HEK293 (cell line): ENCODE measurements around the gene NOL9.

Experiments used
- BCL11A ChIP-seq: fragments of 450-650 bp; formaldehyde crosslinking; IDR thresholded peaks from 2 replicates; pipeline ENCODE4 v1.5.1; 2016; ENCODE audit warnings: low read depth, missing biosample characterization, missing genetic modification characterization
- CTCF ChIP-seq: fragments of 450-650 bp; formaldehyde crosslinking; IDR thresholded peaks from 2 replicates; pipeline ENCODE4 v1.5.1; 2016; ENCODE audit warnings: missing biosample characterization, missing genetic modification characterization
- REPIN1 ChIP-seq: fragments of 450-650 bp; formaldehyde crosslinking; IDR thresholded peaks from 2 replicates; pipeline ENCODE4 v1.5.1; 2017; ENCODE audit warnings: missing biosample characterization, missing genetic modification characterization, low read depth
- ZNF426 ChIP-seq: fragments of 450-650 bp; formaldehyde crosslinking; IDR thresholded peaks from 2 replicates; pipeline ENCODE4 v1.5.1; 2017; ENCODE audit warnings: missing biosample characterization, missing genetic modification characterization, mild to moderate bottlenecking, inconsistent platforms, moderate library complexity
- ZNF704 ChIP-seq: fragments of 450-650 bp; formaldehyde crosslinking; IDR thresholded peaks from 2 replicates; pipeline ENCODE4 v1.5.1; 2016; ENCODE audit warnings: missing biosample characterization, missing genetic modification characterization

GRCh38 chr1:6476483-6476882 lies 77.8 kb downstream of the NOL9 start:
- no peak for TF ChIP-seq REPIN1 (tag by site-specific recombination)
- no peak for TF ChIP-seq CTCF (tag by site-specific recombination)
- TF ChIP-seq ZNF426 (tag by site-specific recombination) = no peak
- no peak for TF ChIP-seq BCL11A
- no peak for TF ChIP-seq ZNF704 (tag by site-specific recombination)
